ENCODE measurements around the gene PIP4K2B.
"Not testable (repeated sequence)": the region's sequence is repeated elsewhere in the genome, so short reads cannot be mapped to it uniquely, and the experiment has no call there.

- TF ChIP-seq CTCF, EP300, POLR2A (IDR thresholded peaks at IDR 0.05): not testable (repeated sequence)
Observed at GRCh38 chr17:38726145-38726544, 73.2 kb downstream of the PIP4K2B start.

Data from tibial nerve (tissue), 4 donors.